HepG2 (cell line): Measurements from ENCODE around the gene KRT10. TPM values are rescaled to one million over a fixed set of nuclear protein-coding genes. Genes with fewer than 3 reads are reported as not detected.

Experiments used
- ARID2 ChIP-seq: sonication (generic); formaldehyde crosslinking; IDR thresholded peaks from 2 replicates; pipeline ENCODE4 v1.8.1; 2022; ENCODE audit warnings: mild to moderate bottlenecking, missing genetic modification reagents, borderline replicate concordance
- ATRX ChIP-seq: sonication (generic); formaldehyde crosslinking; IDR thresholded peaks from 2 replicates; pipeline ENCODE4 v1.4.0; 2020; ENCODE audit warnings: missing genetic modification reagents, borderline replicate concordance
- CC2D1A ChIP-seq: sonication (generic); formaldehyde crosslinking; IDR thresholded peaks from 2 replicates; pipeline ENCODE4 v1.8.1; 2023; ENCODE audit warnings: mild to moderate bottlenecking, missing genetic modification reagents
- CENPX ChIP-seq: sonication (generic); formaldehyde crosslinking; IDR thresholded peaks from 2 replicates; pipeline ENCODE4 v1.9.0; 2021; ENCODE audit warnings: mild to moderate bottlenecking, missing genetic modification reagents, moderate library complexity
- DZIP1 ChIP-seq: sonication (generic); formaldehyde crosslinking; IDR thresholded peaks from 2 replicates; pipeline ENCODE4 v1.5.0; 2020; ENCODE audit warnings: mild to moderate bottlenecking, missing genetic modification reagents
- HOMEZ ChIP-seq: IDR thresholded peaks from 2 replicates; pipeline ENCODE4 v1.6.1; 2016; ENCODE audit warnings: low read depth
- NFE2 ChIP-seq: sonication (generic); formaldehyde crosslinking; IDR thresholded peaks from 2 replicates; pipeline ENCODE4 v1.4.0; 2020; ENCODE audit warnings: missing genetic modification reagents
- PHF20 ChIP-seq: sonication (generic); formaldehyde crosslinking; IDR thresholded peaks from 2 replicates; pipeline ENCODE4 v1.5.0; 2020; ENCODE audit warnings: mild to moderate bottlenecking, missing genetic modification reagents
- SIX1 ChIP-seq: sonication (generic); formaldehyde crosslinking; IDR thresholded peaks from 2 replicates; pipeline ENCODE4 v1.4.0; 2020; ENCODE audit warnings: missing genetic modification reagents, borderline replicate concordance
- TBP ChIP-seq: sonication (generic); formaldehyde crosslinking; IDR thresholded peaks from 2 replicates; pipeline ENCODE4 v1.5.0; 2020; ENCODE audit warnings: missing genetic modification reagents
- TBX2 ChIP-seq: sonication (generic); formaldehyde crosslinking; IDR thresholded peaks from 2 replicates; pipeline ENCODE4 v1.5.0; 2020; ENCODE audit warnings: missing genetic modification reagents, mild to moderate bottlenecking, borderline replicate concordance
- TEAD3 ChIP-seq: optimal IDR thresholded peaks from 2 replicates; pipeline ENCODE3; 2016; ENCODE audit warnings: borderline replicate concordance
- ZBTB38 ChIP-seq: sonication (generic); formaldehyde crosslinking; IDR thresholded peaks from 2 replicates; pipeline ENCODE4 v1.5.1; 2020; ENCODE audit warnings: mild to moderate bottlenecking, missing genetic modification reagents
- ZNF101 ChIP-seq: sonication (generic); formaldehyde crosslinking; IDR thresholded peaks from 2 replicates; pipeline ENCODE4 v1.4.0; 2020; ENCODE audit warnings: mild to moderate bottlenecking, low read depth, missing genetic modification reagents, borderline replicate concordance
- ZNF33A ChIP-seq: sonication (generic); formaldehyde crosslinking; IDR thresholded peaks from 2 replicates; pipeline ENCODE4 v1.5.1; 2020; ENCODE audit warnings: missing genetic modification reagents, mild to moderate bottlenecking, moderate library complexity, borderline replicate concordance
- ZNF558 ChIP-seq: sonication (generic); formaldehyde crosslinking; IDR thresholded peaks from 2 replicates; pipeline ENCODE4 v1.9.0; 2022; ENCODE audit warnings: mild to moderate bottlenecking, missing genetic modification reagents, borderline replicate concordance
- ZNF569 ChIP-seq: sonication (generic); formaldehyde crosslinking; IDR thresholded peaks from 2 replicates; pipeline ENCODE4 v1.5.0; 2020; ENCODE audit warnings: mild to moderate bottlenecking, missing genetic modification reagents, moderate library complexity, borderline replicate concordance
- ZNF574 ChIP-seq: sonication (generic); formaldehyde crosslinking; IDR thresholded peaks from 2 replicates; pipeline ENCODE4 v1.4.0; 2020; ENCODE audit warnings: missing genetic modification reagents
- ZNF614 ChIP-seq: IDR thresholded peaks from 2 replicates; pipeline ENCODE4 v1.6.1; 2018; ENCODE audit warnings: missing biosample characterization, missing genetic modification reagents, inconsistent platforms, borderline replicate concordance
- polyA plus RNA-seq, 8 experiments: library from polyadenylated mRNA; depleted of rRNA in 3 of 8; stranded (reverse) in 7 of 8; unstranded in 1 of 8; fragments of >200 nt; fragmentation: Illumina TruSeq in 4 of 8; extraction: Trizol in 4 of 8; gene quantifications; 2 replicates each; pipeline versions ENCODE4 v1.2.1 to v1.2.3, GENCODE V29; 2011 to 2016; ENCODE audit warnings: low read depth in 4 of 8, missing spikeins in 1 of 8, mixed read lengths in 1 of 8; ENCODE audit not compliant: insufficient read depth in 1 of 8
- total RNA-seq, 5 experiments: library from RNA; depleted of rRNA; stranded (reverse); fragments of >200 nt; fragmentation: Illumina TruSeq; extraction: Trizol; gene quantifications; 2 replicates each; pipeline ENCODE4 v1.2.3, GENCODE V29; 2016; ENCODE audit warnings: low read depth in 1 of 5
- TF ChIP-seq, protein P1 (sequence below): fragments of 450-650 bp; IDR thresholded peaks from 2 replicates; pipeline ENCODE4 v1.6.1; 2017; ENCODE audit warnings: mild to moderate bottlenecking

KRT10 gene
- total and polyA plus RNA-seq, 2 of the 13 experiments (the other 11 are each of a cell fraction or from before 2014, with no cell fraction given) = 25.1 to 27.5 TPM

GRCh38 chr17:40862985-40863733, 40.7 kb upstream of the KRT10 start (continued):
- TF ChIP-seq DZIP1 (0 out of 2 replicates have a peak, but pooled peaks have one; percentile 59), TBX2 (CRISPR knock-in tag) (0 out of 2 replicates have a peak, but pooled peaks have one; percentile 35), ZNF569 (CRISPR knock-in tag) (no peak), TEAD3 (CRISPR knock-in tag) (peak; percentile 19), ZNF558 (CRISPR knock-in tag) (no peak), TBP (CRISPR knock-in tag) (no peak), PHF20 (CRISPR knock-in tag) (no peak), ARID2 (no peak), CC2D1A (CRISPR knock-in tag) (no peak), HOMEZ (no peak), ZNF33A (CRISPR knock-in tag) (no peak), SIX1 (CRISPR knock-in tag) (no peak), CENPX (CRISPR knock-in tag) (no peak), ZNF101 (CRISPR knock-in tag) (no peak), ZNF614 (CRISPR knock-in tag) (no peak), ZBTB38 (no peak), ZNF574 (peak; percentile 40; the same call in 1 of the 2 replicates), ATRX (CRISPR knock-in tag) (no peak), NFE2 (CRISPR knock-in tag) (no peak)
- TF ChIP-seq, protein P1, sequence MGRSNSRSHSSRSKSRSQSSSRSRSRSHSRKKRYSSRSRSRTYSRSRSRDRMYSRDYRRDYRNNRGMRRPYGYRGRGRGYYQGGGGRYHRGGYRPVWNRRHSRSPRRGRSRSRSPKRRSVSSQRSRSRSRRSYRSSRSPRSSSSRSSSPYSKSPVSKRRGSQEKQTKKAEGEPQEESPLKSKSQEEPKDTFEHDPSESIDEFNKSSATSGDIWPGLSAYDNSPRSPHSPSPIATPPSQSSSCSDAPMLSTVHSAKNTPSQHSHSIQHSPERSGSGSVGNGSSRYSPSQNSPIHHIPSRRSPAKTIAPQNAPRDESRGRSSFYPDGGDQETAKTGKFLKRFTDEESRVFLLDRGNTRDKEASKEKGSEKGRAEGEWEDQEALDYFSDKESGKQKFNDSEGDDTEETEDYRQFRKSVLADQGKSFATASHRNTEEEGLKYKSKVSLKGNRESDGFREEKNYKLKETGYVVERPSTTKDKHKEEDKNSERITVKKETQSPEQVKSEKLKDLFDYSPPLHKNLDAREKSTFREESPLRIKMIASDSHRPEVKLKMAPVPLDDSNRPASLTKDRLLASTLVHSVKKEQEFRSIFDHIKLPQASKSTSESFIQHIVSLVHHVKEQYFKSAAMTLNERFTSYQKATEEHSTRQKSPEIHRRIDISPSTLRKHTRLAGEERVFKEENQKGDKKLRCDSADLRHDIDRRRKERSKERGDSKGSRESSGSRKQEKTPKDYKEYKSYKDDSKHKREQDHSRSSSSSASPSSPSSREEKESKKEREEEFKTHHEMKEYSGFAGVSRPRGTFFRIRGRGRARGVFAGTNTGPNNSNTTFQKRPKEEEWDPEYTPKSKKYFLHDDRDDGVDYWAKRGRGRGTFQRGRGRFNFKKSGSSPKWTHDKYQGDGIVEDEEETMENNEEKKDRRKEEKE = no peak
